GM23248 (cell line): ENCODE results near the gene KLF7. TPM values are rescaled to one million over a fixed set of nuclear protein-coding genes. Genes with fewer than 3 reads are reported as not detected.
A peak's percentile ranks its signal among the peaks of the same experiment; 100 is the strongest.

ENCODE experiments used
- DNase-seq: peaks from one replicate; pipeline ENCODE4 v3.0.0-alpha.2; 2015
- H2AFZ ChIP-seq: fragments of 200-600 bp; sonication (generic); 2 replicates; pipeline ENCODE4 v1.6.1; 2016; ENCODE audit warnings: antibody characterized with exemption
- H3F3A ChIP-seq: fragments of 200-600 bp; sonication (generic); 2 replicates; pipeline ENCODE4 v1.6.1; 2016; ENCODE audit warnings: mild to moderate bottlenecking, antibody characterized with exemption, mixed run types; ENCODE audit not compliant: insufficient read depth
- H3K27ac ChIP-seq: fragments of 200-600 bp; sonication (generic); 2 replicates; pipeline ENCODE4 v1.5.1; 2016; ENCODE audit warnings: mild to moderate bottlenecking
- H3K27me3 ChIP-seq: fragments of 200-600 bp; sonication (generic); replicated peaks from 2 replicates; pipeline ENCODE4 v1.6.1; 2016; ENCODE audit warnings: mild to moderate bottlenecking; ENCODE audit not compliant: insufficient read depth
- H3K36me3 ChIP-seq: fragments of 200-600 bp; sonication (generic); 2 replicates; pipeline ENCODE4 v1.6.1; 2016; ENCODE audit warnings: low read depth, mild to moderate bottlenecking
- H3K4me1 ChIP-seq: fragments of 200-600 bp; sonication (generic); 2 replicates; pipeline ENCODE4 v1.6.1; 2016; ENCODE audit warnings: mild to moderate bottlenecking; ENCODE audit not compliant: insufficient read depth
- H3K4me2 ChIP-seq: fragments of 200-600 bp; sonication (generic); one replicate; pipeline ENCODE4 v1.6.1; 2016; ENCODE audit warnings: mild to moderate bottlenecking; ENCODE audit not compliant: unreplicated experiment
- H3K4me3 ChIP-seq: fragments of 200-600 bp; sonication (generic); 2 replicates; pipeline ENCODE4 v1.5.1; 2016; ENCODE audit warnings: mild to moderate bottlenecking
- H3K79me2 ChIP-seq: fragments of 200-600 bp; sonication (generic); 2 replicates; pipeline ENCODE4 v1.6.1; 2016; ENCODE audit warnings: mild to moderate bottlenecking; ENCODE audit not compliant: insufficient read depth
- H3K9ac ChIP-seq: fragments of 200-600 bp; sonication (generic); 2 replicates; pipeline ENCODE4 v1.6.1; 2016; ENCODE audit warnings: mild to moderate bottlenecking
- H3K9me2 ChIP-seq: fragments of 200-600 bp; sonication (generic); 2 replicates; pipeline ENCODE4 v1.6.1; 2016; ENCODE audit warnings: mixed run types, mild to moderate bottlenecking, moderate library complexity; ENCODE audit not compliant: insufficient read depth
- H3K9me3 ChIP-seq: fragments of 200-600 bp; sonication (generic); one replicate; pipeline ENCODE4 v1.6.1; 2017; ENCODE audit warnings: low read depth
- H4K20me1 ChIP-seq: fragments of 200-600 bp; sonication (generic); 2 replicates; pipeline ENCODE4 v1.6.0; 2016; ENCODE audit not compliant: insufficient read depth
- EZH2 ChIP-seq: fragments of 200-600 bp; sonication (generic); IDR thresholded peaks from 2 replicates; pipeline ENCODE4 v1.6.1; 2018; ENCODE audit warnings: antibody characterized with exemption, mild to moderate bottlenecking; ENCODE audit not compliant: insufficient read depth, poor library complexity, severe bottlenecking
- EZH2phosphoT487 ChIP-seq: fragments of 200-600 bp; sonication (generic); IDR thresholded peaks from 2 replicates; pipeline ENCODE4 v1.6.1; 2018; ENCODE audit warnings: antibody characterized with exemption, moderate library complexity, mild to moderate bottlenecking, low read depth; ENCODE audit not compliant: insufficient read depth
- WGBS, 2 experiments: methylation state at CpG; one replicate each; pipeline ENCODE4 v1.1.6; 2015 to 2017; ENCODE audit warnings: low lambda C conversion rate in 2 of 2, low coverage in 1 of 2; ENCODE audit errors: missing lambda C conversion rate in 2 of 2; 5-methylcytosine and 5-hydroxymethylcytosine counted together
- in situ Hi-C: fragments of 300-500 bp; cut with MboI; formaldehyde crosslinking; loops from 2 replicates; pipeline ENCODE4 v1.15.0; 2020
- polyA plus RNA-seq: library from polyadenylated mRNA; unstranded; fragments of >200 nt; fragmentation: Nextera tagmentation; extraction: Ambion mirVana; gene quantifications from 2 replicates; pipeline ENCODE4 v1.2.1, GENCODE V29; 2016
- total RNA-seq: library from RNA; depleted of rRNA; stranded (reverse); fragments of >200 nt; shearing (Covaris generic); gene quantifications from 2 replicates; pipeline ENCODE4 v1.2.3, GENCODE V29; 2014

The KLF7 gene
- total and polyA plus RNA-seq, 2 experiments from 2014 or later: 22.5 to 39.4 TPM

DNA sequence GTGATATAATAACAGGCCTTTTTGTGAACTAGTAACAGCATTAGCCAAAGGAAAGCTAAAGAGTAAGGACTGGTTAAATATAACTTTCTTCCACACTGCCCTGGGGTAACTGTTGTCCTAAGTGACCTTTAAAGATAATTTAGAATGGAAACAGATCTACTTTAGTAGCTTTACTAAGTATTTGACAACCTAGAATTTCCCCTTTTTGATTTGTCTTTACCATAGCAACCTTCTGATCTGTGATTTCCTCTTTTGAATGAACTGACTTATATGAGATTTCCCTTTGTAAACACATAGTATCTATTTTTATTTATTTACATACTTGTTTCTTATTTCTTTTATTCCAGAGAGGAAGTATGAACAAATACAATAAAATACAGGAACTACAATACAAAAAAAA is 10.5 kb upstream of the KLF7 start:
- H3K36me3 ChIP-seq: no peaks in the 10 kb centered on the region
- no peak for DNase-seq
- in situ Hi-C loops: no loop called here

DNA sequence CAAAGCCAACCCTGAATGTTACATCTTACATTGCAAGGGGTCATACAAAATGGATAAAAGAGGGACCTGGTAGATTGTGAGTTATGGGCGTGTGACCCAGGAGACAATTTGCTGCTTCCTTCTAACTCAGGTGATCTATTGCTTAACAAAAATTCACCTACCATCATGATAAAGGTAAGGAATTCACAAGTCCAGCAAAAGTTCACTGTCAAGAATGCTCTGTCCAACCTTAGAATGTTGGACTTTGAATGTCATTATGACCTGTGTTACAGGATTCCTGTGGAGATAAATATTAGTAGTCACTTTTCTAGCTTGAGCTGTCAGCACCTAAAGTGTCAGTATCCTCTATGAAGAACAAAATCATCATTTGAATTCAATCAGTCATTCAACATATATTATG is 7.9 kb upstream of the KLF7 start:
- in situ Hi-C loops: no loop called here
- H3K27ac ChIP-seq: no peak overlapping the region
- TF ChIP-seq EZH2phosphoT487 (no peak), EZH2 (no peak)

More for the DNA sequence above, 10.5 kb upstream of the KLF7 start:
- Histone ChIP-seq H3K79me2 (no peaks in the 10 kb centered on the region), H3K4me2 (no peak overlapping the region), H3K27ac (no peak overlapping the region), H3K27me3 (no peaks in the 10 kb centered on the region), H3K9ac (no peak overlapping the region), H2AFZ (no peak overlapping the region), H3F3A (peaks cover 16% of the 10 kb centered on the region), H4K20me1 (no peaks in the 10 kb centered on the region), H3K4me1 (peaks cover 13% of the 10 kb centered on the region), H3K4me3 (no peak overlapping the region), H3K9me2 (no peaks in the 10 kb centered on the region; the same call in 1 of the 2 replicates), H3K9me3 (no peaks in the 10 kb centered on the region)
- TF ChIP-seq EZH2 (no peak), EZH2phosphoT487 (no peak)

DNA sequence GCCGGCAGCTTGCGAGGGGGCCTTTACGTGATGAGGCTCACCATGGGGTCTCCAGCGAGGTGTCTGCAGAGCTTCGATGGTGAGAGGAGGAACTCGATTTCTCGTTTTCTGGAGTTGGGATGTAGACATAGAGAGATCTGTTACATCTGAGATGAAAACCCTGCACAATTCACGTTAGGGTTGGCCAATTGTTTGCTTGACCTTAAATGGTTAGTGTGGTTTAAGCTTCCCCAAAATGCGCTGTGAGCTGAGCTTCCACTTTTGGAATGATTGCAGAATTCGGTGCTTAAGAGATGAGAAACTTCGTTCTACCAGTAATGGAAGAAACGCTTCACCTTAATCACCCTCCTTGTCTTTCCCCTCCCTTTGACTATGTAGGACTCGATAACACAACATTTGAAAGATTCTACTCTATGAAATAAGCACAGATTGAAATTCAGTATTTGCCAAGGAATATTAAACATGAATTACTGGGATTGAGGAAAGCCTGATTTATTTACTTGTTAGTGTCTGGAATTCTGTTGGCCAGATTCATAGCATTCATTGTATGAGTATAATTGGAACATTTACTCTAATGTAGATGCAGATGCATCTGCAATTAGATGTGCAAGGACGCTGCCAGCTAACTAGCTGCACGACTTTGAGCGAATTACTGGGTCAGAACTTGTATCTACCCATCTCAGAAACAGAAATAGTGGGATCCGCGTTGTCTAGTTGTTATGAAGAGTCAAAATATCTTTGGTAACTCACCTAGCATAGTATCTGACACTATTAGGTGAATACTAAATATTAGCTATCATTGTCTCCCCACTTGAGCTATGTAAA is 1.6 kb upstream of the KLF7 start:
- DNase-seq: peak; percentile 82
- Histone ChIP-seq H3K9ac (peak overlapping the region; percentile 100), H3K27ac (peak overlapping the region; percentile 98), H3K9me3 (no peaks in the 10 kb centered on the region), H3K4me1 (peaks cover 12% of the 10 kb centered on the region), H3F3A (peaks cover 50% of the 10 kb centered on the region), H3K27me3 (no peaks in the 10 kb centered on the region), H4K20me1 (no peaks in the 10 kb centered on the region), H3K36me3 (no peaks in the 10 kb centered on the region), H2AFZ (peak overlapping the region; percentile 55), H3K4me3 (peak overlapping the region; percentile 83), H3K9me2 (no peaks in the 10 kb centered on the region), H3K4me2 (peak overlapping the region; percentile 96), H3K79me2 (peaks cover 35% of the 10 kb centered on the region)
- in situ Hi-C loops: loop anchor here (10.0 kb wide), 1 partner anchor 307 kb away; no protein-coding TSS in a partner anchor
- 22 to 23% methylated on average over 18 of the region's 18 CpGs for WGBS, 2 experiments
- TF ChIP-seq EZH2phosphoT487 (no peak), EZH2 (no peak)

More for the DNA sequence above, 7.9 kb upstream of the KLF7 start:
- Histone ChIP-seq H4K20me1 (no peaks in the 10 kb centered on the region), H3K27me3 (no peaks in the 10 kb centered on the region), H2AFZ (no peak overlapping the region), H3K9me2 (no peaks in the 10 kb centered on the region; the same call in 1 of the 2 replicates), H3K4me3 (no peak overlapping the region), H3K9me3 (no peaks in the 10 kb centered on the region), H3K4me1 (no peaks in the 10 kb centered on the region), H3F3A (peaks cover 8% of the 10 kb centered on the region), H3K79me2 (no peaks in the 10 kb centered on the region), H3K36me3 (no peaks in the 10 kb centered on the region), H3K4me2 (no peak overlapping the region), H3K9ac (no peak overlapping the region)
- no peak for DNase-seq
- WGBS, 2 experiments: 74 to 91% methylated on average over 1 of the region's 1 CpG

DNA sequence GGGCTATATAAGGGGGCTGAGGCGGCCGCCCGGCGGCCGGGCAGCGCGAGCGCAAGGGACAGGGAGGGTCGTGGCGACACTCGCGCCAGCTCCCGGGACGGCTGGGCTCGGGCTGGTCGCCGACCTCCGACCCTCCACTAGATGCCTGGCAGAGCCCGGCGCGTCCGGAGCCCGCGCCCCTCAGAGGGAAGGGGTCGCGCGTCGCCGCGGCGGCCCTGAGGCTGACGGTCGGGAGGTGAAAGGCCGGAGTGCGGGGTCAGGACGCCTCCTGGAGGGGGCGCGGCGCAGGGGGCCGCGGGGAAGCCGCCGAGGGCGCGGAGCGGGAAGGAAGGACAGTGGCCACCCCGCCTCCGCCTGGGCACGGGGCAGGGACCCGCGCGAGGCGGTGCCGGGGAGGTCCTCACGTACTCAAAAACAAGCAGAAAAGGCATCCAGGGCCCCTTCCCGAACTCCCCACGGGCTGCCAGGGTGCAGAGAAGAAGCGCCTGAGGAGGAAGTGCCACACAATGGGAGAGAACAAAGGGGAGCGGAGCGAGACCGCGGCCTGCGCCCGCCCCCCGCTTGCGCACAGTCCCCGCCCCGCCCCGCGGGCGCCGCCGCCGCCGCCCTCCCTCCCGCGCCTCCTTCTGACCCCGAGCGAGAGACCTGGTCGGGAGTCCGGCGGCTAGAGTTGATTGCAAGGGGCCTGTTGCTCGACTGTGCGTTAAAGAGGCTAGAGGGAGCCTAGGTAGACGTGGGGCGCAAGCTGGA is 776 bp upstream of the KLF7 start:
- TF ChIP-seq EZH2phosphoT487 (no peak), EZH2 (no peak)
- H4K20me1 ChIP-seq: no peaks in the 10 kb centered on the region
- H3K4me1 ChIP-seq: peaks cover 19% of the 10 kb centered on the region
- H3K27ac ChIP-seq: peak overlapping the region; percentile 98
- H3K36me3 ChIP-seq: no peaks in the 10 kb centered on the region
- peak; percentile 91 for DNase-seq
- in situ Hi-C loops: loop anchor here (10.0 kb wide), 1 partner anchor 308 kb away; no protein-coding TSS in a partner anchor
- H3K9me2 ChIP-seq: no peaks in the 10 kb centered on the region
- H2AFZ ChIP-seq: peak overlapping the region; percentile 55
- peaks cover 57% of the 10 kb centered on the region for H3F3A ChIP-seq
- H3K79me2 ChIP-seq: peaks cover 43% of the 10 kb centered on the region
- peak overlapping the region; percentile 83 for H3K4me3 ChIP-seq
- no peaks in the 10 kb centered on the region for H3K27me3 ChIP-seq
- WGBS, 2 experiments: 1 to 2% methylated on average over 32 to 67 of the region's 86 CpGs
- H3K4me2 ChIP-seq: peak overlapping the region; percentile 96
- H3K9ac ChIP-seq: peak overlapping the region; percentile 100
- no peaks in the 10 kb centered on the region for H3K9me3 ChIP-seq
